A673 (cell line): ENCODE data around the gene USP36.

ENCODE experiments used
- EZH2 ChIP-seq: fragments of 200-600 bp; sonication (generic); IDR thresholded peaks from 2 replicates; pipeline ENCODE4 v1.6.1; 2017; ENCODE audit warnings: borderline replicate concordance, low read depth, mild to moderate bottlenecking, mixed read lengths, antibody characterized with exemption, low read length; ENCODE audit not compliant: poor library complexity, severe bottlenecking
- TF ChIP-seq, protein P1 (sequence below): fragments of 300-800, 200-600 bp; sonication (generic); conservative IDR thresholded peaks from 2 replicates; pipeline ENCODE4 v1.5.1; 2017; ENCODE audit warnings: low read depth, mild to moderate bottlenecking, antibody characterized with exemption, low read length, moderate library complexity, mixed read lengths

DNA sequence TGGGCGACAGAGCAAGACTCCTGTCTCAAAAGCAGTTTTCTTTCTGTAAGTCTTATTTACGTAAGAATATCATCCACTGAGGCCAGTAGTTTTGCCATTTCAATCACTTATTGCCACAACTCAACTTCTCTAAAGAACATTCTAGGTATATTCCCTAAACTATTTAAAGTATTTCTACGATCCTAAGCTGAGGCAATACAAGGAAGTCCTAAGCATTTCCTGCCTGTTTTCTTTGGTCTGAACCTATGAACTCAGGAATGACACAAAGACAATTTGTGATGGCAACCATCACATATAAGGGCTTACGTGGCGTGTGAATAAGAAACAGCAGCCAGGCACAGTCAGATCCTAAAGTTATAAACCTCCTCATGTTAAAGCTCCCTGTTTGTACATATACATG, 14.2 kb downstream of the USP36 start:
- TF ChIP-seq, protein P1, sequence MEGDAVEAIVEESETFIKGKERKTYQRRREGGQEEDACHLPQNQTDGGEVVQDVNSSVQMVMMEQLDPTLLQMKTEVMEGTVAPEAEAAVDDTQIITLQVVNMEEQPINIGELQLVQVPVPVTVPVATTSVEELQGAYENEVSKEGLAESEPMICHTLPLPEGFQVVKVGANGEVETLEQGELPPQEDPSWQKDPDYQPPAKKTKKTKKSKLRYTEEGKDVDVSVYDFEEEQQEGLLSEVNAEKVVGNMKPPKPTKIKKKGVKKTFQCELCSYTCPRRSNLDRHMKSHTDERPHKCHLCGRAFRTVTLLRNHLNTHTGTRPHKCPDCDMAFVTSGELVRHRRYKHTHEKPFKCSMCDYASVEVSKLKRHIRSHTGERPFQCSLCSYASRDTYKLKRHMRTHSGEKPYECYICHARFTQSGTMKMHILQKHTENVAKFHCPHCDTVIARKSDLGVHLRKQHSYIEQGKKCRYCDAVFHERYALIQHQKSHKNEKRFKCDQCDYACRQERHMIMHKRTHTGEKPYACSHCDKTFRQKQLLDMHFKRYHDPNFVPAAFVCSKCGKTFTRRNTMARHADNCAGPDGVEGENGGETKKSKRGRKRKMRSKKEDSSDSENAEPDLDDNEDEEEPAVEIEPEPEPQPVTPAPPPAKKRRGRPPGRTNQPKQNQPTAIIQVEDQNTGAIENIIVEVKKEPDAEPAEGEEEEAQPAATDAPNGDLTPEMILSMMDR = no peak
- no peak for TF ChIP-seq EZH2
